Stimulated activated CD8-positive, alpha-beta memory T cell treated with anti-CD3 and anti-CD28 coated beads, Interleukin-7, amount 100 ng/mL, for 24 hours (primary cell): ENCODE results near the gene TRIM15.
"Not testable (repeated sequence)": the region's sequence is repeated elsewhere in the genome, so short reads cannot be mapped to it uniquely, and the experiment has no call there.

Experiments used
- DNase-seq: peaks from one replicate; pipeline ENCODE4 v3.0.0-alpha.2; 2020; ENCODE audit warnings: low read depth

The TRIM15 gene

GRCh38 chr6:30162265-30163089 is 869 bp upstream of the TRIM15 start:
- no peak for DNase-seq

- no peak for DNase-seq
Observed at GRCh38 chr6:30163918-30164654, 740 bp downstream of the TRIM15 start.

GRCh38 chr6:30164714-30165113 is 1.4 kb downstream of the TRIM15 start:
- no peak for DNase-seq

GRCh38 chr6:30165238-30165637 is 1.9 kb downstream of the TRIM15 start:
- not testable (repeated sequence) for DNase-seq

GRCh38 chr6:30167101-30167500 is 3.8 kb downstream of the TRIM15 start:
- DNase-seq = no peak

- DNase-seq = no peak
Observed at GRCh38 chr6:30168741-30169140, 5.4 kb downstream of the TRIM15 start.

- no peak for DNase-seq
Observed at GRCh38 chr6:30169658-30170614, 6.6 kb downstream of the TRIM15 start.

- no peak for DNase-seq
Observed at GRCh38 chr6:30171677-30172471, 8.5 kb downstream of the TRIM15 start.

GRCh38 chr6:30172681-30173080 is 9.3 kb downstream of the TRIM15 start:
- DNase-seq = no peak

- no peak for DNase-seq
Observed at GRCh38 chr6:30175765-30176164, 12.4 kb downstream of the TRIM15 start.

GRCh38 chr6:30178837-30179236 is 15.5 kb downstream of the TRIM15 start:
- DNase-seq = no peak

- no peak for DNase-seq
Observed at GRCh38 chr6:30180145-30180544, 16.8 kb downstream of the TRIM15 start.

GRCh38 chr6:30184417-30185031 is 21.2 kb downstream of the TRIM15 start:
- no peak for DNase-seq

GRCh38 chr6:30185846-30186484 is 22.6 kb downstream of the TRIM15 start:
- DNase-seq = no peak

- no peak for DNase-seq
Observed at GRCh38 chr6:30188541-30188940, 25.2 kb downstream of the TRIM15 start.

- DNase-seq = no peak
Observed at GRCh38 chr6:30192076-30192475, 28.7 kb downstream of the TRIM15 start.

GRCh38 chr6:30194797-30195690 is 31.7 kb downstream of the TRIM15 start:
- DNase-seq = no peak

GRCh38 chr6:30195951-30196350 is 32.6 kb downstream of the TRIM15 start:
- no peak for DNase-seq

- no peak for DNase-seq
Observed at GRCh38 chr6:30196376-30196775, 33.0 kb downstream of the TRIM15 start.
